GM21576 (cell line): Measurements from ENCODE around the gene ANKS1A.

ENCODE experiments used
- ATAC-seq: cut with Tn5 transposase; IDR thresholded peaks from one replicate; pipeline ENCODE4 v1.9.1; 2021; ENCODE audit warnings: mild to moderate bottlenecking, moderate library complexity; ENCODE audit not compliant: unreplicated experiment

The ANKS1A gene

DNA sequence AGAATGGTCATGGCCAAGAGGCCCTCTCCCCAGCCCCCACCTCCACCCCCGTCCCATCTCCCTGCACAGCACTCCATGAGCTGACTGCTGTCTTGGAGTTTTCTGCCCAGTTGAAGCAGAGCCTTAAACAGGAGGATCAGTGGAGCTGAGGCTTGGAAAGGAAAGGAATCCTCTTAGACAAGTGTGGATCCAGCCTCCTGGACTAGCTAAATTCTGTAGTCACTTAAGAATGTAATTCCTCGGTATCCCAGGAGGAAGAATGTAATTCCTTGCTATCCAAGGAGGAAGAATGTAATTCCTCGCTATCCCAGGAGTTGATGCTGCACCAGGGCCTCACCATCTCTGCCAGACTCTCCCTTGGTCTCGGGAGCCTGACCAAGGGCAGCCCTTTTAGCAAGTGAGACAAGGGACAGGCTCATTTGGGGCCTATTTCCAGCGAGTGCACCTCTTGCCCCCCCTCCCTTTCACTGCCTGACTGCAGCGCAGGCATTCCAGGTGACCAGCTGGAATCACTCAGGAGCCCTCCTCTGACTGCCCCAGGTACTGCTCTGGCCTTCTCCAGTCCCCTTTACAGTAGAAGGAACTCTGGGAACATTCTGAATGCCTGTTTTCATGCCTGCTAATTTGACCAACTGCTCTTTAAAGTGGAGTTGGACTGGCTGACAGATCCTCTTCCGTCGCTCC lies 175.8 kb downstream of the ANKS1A start:
- no peak for ATAC-seq

DNA sequence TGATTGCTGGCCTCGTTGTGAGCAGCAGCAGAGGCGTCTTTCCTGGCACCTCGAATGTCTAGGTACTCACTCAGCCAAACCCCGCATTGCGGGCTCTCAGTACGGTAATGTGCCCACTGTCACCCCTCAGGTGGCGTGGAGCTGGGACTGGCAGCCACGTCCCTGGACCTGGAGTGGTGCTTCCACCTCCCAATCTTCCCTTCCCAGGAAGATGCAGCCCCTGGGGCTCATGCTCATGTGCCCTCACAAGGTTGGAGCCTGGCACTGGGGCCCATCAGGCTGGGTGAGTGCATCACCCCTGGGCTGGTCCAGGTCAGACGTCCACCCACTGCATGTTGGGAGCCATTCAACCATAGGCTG lies 176.4 kb downstream of the ANKS1A start:
- ATAC-seq, result no peak

DNA sequence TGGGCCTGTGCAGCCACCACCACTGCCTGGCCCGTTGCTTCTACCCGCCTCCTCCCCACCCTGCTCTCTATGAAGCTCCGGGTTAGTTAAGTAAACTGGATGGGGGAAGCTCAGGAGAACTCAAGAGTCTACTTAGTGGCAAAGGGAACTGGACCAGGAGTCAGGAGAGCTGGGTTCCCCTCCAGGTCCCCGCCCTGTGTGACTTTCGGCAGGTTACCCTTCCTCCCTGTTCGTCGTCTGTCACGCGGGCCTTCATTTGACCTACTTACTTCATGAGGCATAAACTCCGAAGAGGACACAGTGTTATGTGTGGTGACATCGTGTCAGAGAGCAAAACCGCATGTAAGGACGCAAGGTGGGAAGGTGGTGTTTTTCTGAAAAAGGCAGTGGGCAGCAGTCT lies 176.8 kb downstream of the ANKS1A start:
- no peak for ATAC-seq

DNA sequence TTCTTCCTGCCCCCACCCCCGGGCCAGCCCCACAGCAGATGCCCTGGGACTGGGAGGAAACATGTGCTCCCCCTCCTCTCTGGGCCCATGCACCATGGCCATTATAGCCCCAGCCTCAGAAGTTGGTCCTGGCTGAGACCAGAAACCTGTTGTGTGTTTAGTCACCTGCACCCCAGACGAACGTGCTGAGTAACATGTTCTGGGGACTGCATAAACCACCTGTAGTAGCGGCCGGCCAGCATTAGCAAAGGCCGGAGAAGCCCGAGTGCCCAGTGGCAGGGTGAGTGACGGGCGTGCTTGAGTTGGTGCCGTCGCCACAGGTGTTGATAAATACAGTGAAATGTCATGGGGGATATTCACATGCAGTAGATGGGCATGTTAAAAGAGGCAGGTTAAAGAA lies 178.2 kb downstream of the ANKS1A start:
- ATAC-seq, result no peak

DNA sequence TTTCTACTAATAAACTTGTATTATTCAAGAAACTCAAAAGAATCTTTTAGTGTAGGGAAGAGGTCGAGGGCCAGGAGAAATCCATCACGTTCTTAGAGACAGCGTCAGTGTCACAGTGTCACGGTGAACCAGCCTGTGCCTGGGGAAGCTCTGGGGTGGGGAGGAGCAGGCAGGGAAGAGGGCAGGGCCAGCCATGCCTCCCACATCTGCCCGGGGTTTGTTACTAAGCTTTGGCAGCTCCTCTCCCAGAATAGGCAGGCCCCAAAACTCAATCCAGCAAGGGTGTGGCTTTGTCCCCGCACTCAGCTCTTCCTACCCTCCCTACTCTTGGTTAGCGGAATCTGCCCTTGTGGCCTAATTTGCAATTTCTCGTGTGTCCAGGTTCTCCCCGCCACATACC lies 179.2 kb downstream of the ANKS1A start:
- no peak for ATAC-seq

DNA sequence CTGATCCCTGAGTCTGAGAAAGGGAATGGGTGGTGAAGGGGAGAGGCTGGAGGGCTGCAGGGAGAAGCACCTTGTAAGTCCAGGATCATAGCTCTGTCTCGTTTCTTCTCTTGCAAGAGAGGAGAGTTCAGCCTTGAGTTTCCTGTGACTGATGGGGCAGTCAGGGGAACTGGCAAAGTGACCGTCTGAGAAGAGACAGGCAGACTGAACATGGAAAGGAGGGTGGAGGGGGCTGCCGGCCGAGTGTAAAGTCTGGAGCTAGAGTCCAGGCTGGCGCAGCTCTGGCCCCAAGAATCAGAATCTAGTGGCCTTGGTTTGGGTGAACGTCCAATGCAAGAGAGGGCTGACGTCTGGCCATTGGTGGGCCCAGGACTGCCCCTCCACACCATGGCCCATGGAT lies 179.6 kb downstream of the ANKS1A start:
- ATAC-seq, result no peak

DNA sequence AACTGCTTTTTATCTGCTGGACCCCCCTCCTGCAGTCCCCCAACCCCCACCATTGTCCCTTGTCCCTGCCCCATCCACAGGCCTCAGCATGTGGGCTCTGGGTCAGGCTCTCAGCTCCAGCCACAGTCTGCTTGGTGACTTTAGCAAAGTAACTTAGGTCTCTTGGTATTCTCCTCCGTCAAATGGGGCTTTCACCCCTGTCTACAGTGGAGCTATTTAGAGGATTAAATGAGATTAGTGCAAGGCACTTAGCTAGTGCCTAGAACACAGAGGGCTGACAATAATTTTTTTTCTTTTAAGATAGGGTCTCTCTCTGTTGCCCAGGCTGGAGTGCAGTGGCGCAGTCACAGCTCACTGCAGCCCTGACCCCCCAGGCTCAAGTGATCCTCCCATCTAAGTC lies 180.2 kb downstream of the ANKS1A start:
- no peak for ATAC-seq

DNA sequence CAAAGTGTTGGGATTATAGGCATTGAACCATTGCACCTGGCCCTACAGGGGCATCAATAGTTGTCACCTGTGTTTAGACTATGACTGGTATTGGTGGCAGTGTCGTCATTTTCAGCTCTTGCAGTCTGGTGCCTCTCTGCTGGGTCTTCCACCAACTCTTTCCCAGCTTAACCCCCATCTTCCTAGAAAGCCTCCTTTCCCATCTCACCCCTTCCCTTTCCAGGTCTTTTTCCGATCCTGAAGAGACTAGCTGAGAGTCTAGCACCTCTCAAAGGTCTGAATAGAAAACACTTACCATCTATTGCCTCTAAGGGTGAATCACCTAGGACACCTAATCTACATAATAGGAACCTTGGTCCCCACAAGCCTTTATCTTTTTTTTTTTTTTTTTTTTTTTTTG lies 181.1 kb downstream of the ANKS1A start:
- no peak for ATAC-seq

DNA sequence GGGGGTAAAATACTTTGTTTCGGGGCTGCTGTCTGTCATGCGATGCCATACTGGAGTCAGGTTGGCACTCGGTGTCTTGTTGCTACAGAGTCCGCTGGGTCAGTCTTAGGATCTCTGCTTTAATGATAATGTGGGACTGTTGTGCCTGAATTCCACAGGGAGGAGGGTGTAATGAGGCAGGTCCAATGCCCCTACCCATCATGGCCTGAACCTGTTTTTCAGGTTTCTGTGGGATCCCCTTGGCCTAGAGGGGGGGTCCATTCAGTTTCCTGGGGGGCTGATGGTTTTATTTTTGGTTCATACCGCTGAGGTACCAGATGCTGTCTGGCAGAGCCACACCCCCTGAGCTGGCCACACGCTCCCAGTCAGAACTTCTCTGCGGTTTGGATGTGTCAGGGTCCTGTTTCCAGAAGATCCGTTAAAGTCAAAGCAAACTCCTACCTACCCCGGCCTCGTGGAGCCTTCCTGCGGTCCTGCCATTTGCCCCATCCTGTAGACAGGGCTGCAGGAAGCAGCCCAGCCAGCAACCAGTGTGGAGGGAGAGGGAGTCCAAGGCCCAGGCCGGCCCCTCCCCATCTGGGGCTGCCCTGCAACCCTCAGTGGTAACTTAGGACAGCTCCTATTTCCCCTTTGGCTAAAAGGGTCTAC lies 182.4 kb downstream of the ANKS1A start:
- no peak for ATAC-seq

DNA sequence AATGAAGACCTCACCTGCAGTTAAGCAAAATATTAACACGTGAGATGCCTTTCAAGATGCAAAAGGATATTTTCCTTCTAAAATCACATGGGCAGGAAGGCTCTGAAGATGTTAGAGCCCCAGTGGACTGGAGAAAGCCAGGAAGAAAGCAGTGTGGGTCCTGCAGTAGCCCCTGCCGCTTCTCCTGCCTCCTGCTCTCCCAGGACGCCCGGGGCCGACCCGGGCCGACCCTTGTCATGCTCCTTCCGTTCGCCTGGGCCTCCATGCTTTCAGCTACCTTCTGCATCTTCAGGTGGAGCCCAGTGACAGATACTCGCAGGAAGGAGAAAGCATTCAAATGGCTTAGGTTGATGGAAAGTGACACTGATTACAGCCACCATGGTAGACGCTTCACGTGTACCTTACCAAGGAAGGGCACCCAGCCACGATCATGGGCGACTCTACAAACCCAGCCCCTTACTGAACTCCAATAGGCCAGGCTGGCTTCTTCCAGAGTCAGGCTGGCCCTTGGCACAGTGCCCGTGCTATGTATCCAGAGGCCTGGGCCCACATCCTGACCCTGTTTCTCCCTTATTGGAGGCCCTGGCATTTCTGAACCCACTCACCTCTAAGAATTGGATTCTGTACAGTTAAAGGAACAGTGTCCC lies 183.1 kb downstream of the ANKS1A start:
- no peak for ATAC-seq

DNA sequence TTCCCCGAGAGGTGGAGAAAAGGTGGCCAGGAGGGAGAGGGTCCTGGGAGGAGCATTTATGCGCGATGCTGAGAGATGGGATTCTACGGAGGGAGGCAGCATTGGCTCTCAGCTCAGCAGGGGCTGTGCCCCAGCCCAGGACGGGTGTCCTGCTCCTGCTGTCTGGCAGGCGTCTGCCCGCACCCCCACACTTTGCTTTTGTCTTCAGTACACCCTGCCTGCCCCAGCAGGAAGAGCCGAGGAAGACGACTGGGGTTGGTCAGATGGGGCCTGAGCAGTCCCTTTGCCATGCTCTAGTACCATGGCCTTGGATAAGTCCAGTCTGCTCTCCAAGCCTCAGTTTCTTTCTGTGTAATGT lies 183.6 kb downstream of the ANKS1A start:
- no peak for ATAC-seq

DNA sequence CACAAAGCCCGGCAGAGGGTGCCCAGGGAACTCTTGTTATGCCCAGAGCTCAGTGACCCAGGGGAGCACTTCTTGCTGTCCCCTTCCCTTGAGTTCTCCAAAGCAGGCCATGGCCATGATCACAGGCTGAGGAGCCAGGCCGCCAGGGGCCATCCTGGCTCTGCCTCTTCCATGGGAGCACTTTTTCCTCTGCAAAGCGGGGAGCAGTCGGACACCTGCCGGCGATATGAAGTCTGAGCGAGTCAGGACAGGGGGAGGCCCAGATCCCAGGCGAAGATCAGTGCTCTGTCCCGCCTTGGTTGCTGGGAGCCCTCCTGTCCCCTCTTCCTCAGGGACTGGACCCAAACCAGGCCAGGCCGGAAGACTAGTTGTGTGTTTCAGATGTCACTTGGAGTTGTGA lies 184.2 kb downstream of the ANKS1A start:
- no peak for ATAC-seq

DNA sequence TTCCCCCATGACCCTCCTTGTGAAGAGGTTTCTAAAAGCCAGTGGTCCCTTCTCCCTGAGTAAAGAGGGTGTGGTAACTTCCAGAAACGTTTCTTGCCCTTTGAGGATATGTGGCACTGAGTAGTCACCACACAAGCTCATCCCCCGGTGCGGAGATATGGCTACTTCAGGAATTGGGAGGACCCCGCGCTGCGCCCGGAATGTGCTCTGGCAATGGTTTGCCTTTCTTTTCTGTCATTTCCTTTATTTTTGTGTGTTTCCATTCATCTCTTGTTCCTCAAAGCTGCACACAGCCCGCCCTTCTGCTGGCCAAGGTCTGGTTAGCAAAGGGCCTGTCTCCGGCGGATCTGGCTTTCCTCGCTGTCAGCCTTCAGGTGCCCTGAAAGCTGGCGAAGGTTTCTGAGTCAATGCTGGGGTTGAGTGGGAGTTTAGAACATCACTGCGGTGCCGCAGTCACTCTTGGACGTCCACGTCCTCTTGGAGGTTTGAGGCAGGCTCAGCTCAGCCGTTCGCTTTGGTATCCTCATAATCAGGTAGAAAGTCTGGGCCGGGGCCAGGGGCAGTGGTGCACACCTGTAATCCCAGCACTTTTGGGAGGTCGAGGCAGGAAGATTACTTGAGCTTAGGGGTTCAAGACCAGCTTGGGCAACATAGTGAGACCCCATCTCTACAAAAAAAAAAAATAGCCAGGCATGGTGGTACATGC lies 184.9 kb downstream of the ANKS1A start:
- no peak for ATAC-seq

DNA sequence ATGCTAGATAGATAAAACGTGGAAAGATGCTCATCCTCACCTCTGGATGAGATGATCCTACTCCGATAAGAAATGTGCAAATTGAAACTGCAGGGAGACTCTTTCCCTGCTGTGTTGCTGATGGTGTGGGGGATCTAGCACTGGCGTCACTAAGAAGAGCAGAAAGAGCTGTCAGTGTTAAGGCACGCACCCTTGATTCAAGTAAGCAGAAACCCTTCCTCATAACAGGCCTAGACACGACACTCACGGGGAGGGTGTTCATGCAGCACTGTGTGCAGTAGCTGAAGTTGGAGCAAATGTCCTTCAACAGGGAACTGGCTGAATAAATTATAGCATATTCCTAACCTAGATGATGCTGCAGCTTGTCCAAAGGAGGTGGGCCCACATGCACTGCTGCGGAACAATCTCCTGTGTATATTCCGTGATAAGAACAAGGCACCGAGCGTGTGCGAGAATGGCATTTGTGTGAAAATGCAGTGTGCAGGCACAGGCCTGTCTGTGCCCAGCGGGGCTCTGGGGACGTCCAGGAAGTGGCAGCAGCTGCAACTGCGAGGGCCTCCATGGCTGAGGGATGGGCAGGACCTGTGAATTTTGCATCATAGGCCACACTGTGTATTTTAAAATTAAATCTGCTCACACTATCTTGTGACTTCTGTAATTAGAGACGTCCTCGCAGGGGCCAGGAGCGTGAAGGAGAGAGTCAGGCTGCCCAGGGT lies 188.1 kb downstream of the ANKS1A start:
- ATAC-seq, result no peak

DNA sequence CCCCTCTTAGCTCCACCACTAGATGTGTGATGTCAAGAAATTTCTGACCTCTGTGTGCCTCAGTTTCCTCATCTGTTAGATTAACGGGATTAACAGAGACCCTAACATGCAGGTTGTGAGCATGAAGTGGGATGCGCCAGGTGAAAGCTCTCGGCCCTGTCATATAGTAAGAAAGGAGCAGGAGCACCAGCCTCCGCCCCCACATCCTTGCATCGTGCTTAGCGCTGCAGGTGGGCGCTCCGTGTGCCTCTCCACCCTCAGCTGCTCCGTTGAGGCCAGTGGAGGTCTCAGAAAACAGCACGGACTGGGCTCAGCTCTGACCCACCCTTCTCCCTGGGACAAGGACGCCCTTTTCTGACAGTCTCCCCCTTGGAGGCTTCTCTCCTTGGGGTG lies 188.7 kb downstream of the ANKS1A start:
- no peak for ATAC-seq

DNA sequence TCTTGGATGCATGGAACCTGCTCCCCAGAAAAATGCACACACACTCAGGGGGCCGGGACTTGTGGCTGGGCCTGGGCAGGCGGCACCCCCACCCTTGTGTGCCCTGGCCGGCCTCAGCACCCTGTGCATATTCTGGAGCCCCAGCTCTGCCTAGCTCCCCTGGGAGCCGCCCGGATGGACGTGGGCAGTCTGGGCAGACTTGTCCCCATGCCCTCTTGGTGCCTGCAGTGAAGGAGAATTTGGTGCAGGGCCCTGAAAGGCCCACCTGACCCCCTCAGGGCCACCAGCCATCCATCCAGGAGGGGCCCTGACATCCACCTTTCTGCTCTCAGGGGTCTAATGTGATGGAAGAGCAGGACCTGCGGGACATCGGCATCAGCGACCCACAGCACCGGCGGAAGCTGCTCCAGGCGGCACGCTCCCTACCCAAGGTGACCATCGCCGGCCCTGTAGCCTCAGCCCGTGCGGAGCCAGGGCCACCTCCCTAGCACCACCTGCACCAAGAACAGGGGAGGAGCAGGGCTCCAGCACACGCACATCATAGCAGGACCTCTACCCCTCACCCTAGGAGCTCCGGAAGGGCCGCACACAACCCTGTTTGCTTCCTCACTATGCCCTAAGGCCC lies 189.3 kb downstream of the ANKS1A start:
- no peak for ATAC-seq

DNA sequence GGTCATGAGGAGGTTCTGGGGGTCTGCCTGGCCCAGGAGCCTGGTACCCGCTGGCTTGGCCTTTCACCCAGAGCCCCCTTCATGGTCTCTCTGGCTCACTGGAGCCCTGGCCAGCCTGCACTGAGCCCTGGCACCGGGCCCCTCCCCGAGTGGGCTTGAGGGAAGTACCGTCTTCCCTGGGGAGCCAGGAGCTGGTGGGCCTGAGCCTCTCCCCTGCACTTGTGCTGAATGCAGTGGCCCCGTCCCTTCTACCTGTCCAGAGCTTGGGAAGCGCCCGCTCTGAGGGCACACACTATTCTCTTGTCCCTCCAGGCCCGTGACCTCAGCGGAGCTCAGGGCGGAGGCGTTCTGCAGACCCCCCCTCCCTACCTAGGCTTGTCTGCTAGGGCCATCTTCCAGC lies 189.8 kb downstream of the ANKS1A start:
- ATAC-seq, result no peak

DNA sequence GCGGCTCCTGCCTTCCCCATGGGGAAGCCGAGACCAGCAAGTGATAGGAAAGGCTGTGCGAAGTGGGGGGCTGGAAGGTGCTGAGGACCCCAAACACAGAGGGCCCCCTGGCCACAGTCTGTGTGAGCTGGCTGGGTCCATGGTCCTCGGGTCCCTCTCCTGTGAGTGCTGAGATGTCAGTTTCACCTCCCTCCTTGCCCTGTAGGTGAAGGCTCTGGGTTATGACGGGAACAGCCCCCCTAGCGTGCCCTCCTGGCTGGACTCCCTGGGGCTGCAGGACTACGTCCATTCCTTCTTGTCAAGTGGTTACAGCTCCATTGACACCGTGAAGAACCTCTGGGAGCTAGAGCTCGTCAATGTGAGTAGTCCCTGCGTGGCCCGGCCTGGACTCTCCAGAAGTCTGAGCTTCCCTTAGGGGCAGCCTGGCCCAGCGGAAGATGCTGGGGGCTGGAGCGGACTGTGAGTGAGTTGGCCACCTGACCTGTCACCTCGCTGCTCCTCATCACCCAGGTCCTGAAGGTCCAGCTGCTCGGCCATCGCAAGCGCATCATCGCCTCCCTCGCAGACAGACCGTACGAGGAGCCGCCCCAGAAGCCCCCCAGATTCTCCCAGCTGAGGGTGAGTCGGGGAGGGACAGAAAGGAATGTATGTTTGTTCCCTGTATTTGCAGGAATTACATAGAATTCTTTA lies 190.4 kb downstream of the ANKS1A start:
- ATAC-seq, result no peak

DNA sequence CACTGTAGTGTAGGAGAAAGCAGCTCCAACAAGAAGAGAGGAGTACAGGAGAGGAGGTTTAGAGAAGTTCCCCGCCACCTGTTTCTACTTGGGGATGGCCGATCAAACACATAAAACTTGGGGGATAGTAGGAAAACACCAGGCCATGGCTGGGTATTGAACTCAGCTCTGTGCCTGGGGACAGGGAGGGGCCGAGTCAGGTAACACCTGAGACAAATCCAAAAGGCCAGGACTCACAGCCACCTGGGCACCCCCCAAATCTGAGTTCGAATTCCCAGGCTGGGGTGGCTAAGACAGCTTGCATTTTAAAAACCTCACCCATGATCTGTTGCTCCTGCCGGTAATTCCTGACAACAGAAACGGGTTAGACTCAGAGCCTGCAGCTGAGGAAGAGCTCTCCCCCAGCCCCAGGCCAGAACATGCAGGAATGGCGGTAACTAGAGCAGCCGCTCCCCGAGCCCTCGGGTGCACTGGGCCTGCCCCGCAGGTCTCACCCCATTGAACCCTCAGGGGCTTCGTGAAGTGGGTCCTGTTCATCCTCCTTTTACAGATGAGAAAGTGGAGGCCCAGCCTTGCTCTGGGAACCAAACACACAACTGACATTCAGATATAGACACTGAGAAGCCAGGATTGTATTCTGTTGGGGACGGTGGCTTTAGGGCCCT lies 191.1 kb downstream of the ANKS1A start:
- no peak for ATAC-seq
